K562 (cell line): ENCODE data around the gene ZNF318. TPM values are rescaled to one million over a fixed set of nuclear protein-coding genes. Genes with fewer than 3 reads are reported as not detected.

Experiments
- ATF3 ChIP-seq, 2 experiments: fragments of 450-650 bp in 1 of 2; sonication (generic) in 1 of 2; formaldehyde crosslinking in 1 of 2; IDR thresholded peaks in 1 of 2; conservative IDR thresholded peaks in 1 of 2; 2 replicates each; pipeline versions ENCODE4 v1.6.1 to v1.8.1; 2016 to 2023; ENCODE audit warnings: mild to moderate bottlenecking in 2 of 2, moderate library complexity in 2 of 2, inconsistent platforms in 1 of 2, missing genetic modification reagents in 1 of 2
- BRD4 ChIP-seq: fragments of 200-600 bp; sonication (generic); IDR thresholded peaks from 2 replicates; pipeline ENCODE4 v1.6.1; 2017; ENCODE audit warnings: inconsistent platforms
- CBX3 ChIP-seq, 2 experiments: IDR thresholded peaks; 1 replicate in 1 of 2; 2 replicates in 1 of 2; pipeline ENCODE4 v1.6.1; 2012; ENCODE audit warnings: inconsistent platforms in 2 of 2, low read length in 2 of 2, borderline replicate concordance in 1 of 2, control low read depth in 1 of 2
- E2F5 ChIP-seq: sonication (generic); formaldehyde crosslinking; IDR thresholded peaks from 2 replicates; pipeline ENCODE4 v1.8.0; 2022; ENCODE audit warnings: mild to moderate bottlenecking, missing genetic modification reagents
- ELF2 ChIP-seq: fragments of 250-450 bp; sonication (Bioruptor Pico); IDR thresholded peaks from 2 replicates; pipeline ENCODE4 v1.5.0; 2021; ENCODE audit warnings: mild to moderate bottlenecking
- ELK1 ChIP-seq: sonication (generic); formaldehyde crosslinking; IDR thresholded peaks from 2 replicates; pipeline ENCODE4 v1.8.1; 2022; ENCODE audit warnings: missing genetic modification reagents
- IFI16 ChIP-seq: fragments of 250-450 bp; sonication (Bioruptor Pico); IDR thresholded peaks from 2 replicates; pipeline ENCODE4 v2.1.2; 2022; ENCODE audit warnings: mild to moderate bottlenecking, inconsistent platforms
- MAX ChIP-seq: sonication (generic); formaldehyde crosslinking; IDR thresholded peaks from 2 replicates; pipeline ENCODE4 v1.9.0; 2022; ENCODE audit warnings: mild to moderate bottlenecking, missing genetic modification reagents
- NBN ChIP-seq: fragments of 450-650 bp; IDR thresholded peaks from 2 replicates; pipeline ENCODE4 v1.6.1; 2016; ENCODE audit warnings: low read depth, mild to moderate bottlenecking
- NFE2L1 ChIP-seq: fragments of 450-650 bp; IDR thresholded peaks from 2 replicates; pipeline ENCODE4 v1.6.1; 2016; ENCODE audit warnings: missing genetic modification characterization, low read depth, mild to moderate bottlenecking, missing compliant biosample characterization, moderate library complexity, borderline replicate concordance
- NR2C1 ChIP-seq, 2 experiments: fragments of 450-650 bp; IDR thresholded peaks; 2 replicates each; pipeline ENCODE4 v1.6.1; 2017; ENCODE audit warnings: mild to moderate bottlenecking in 2 of 2, antibody characterized with exemption in 1 of 2, inconsistent platforms in 1 of 2, missing compliant biosample characterization in 1 of 2, missing genetic modification characterization in 1 of 2
- ZBTB12 ChIP-seq: fragments of 250-450 bp; sonication (Bioruptor Pico); IDR thresholded peaks from 2 replicates; pipeline ENCODE4 v1.4.0; 2020
- ZNF146 ChIP-seq: IDR thresholded peaks from one replicate; pipeline ENCODE4 v1.6.1; 2018; ENCODE audit warnings: missing compliant biosample characterization; ENCODE audit not compliant: unreplicated experiment
- ZNF263 ChIP-seq: sonication (generic); formaldehyde crosslinking; IDR thresholded peaks from 2 replicates; pipeline ENCODE4 v1.8.0; 2022; ENCODE audit warnings: mild to moderate bottlenecking, missing genetic modification reagents, borderline replicate concordance
- ZNF707 ChIP-seq: fragments of 250-450 bp; sonication (Bioruptor Pico); conservative IDR thresholded peaks from 2 replicates; pipeline ENCODE4 v1.8.0; 2022; ENCODE audit warnings: inconsistent platforms, mild to moderate bottlenecking, moderate library complexity
- polyA plus RNA-seq, 8 experiments: library from polyadenylated mRNA; depleted of rRNA in 4 of 8; stranded (reverse) in 5 of 8; unstranded in 3 of 8; fragments of >200 nt; fragmentation: Nextera tagmentation in 2 of 8; fragmentation: Illumina TruSeq in 1 of 8; extraction: Ambion mirVana in 2 of 8; extraction: Trizol in 1 of 8; gene quantifications; 2 replicates each; pipeline versions ENCODE4 v1.2.1 to v1.2.3, GENCODE V29; 2011 to 2014; ENCODE audit warnings: inconsistent platforms in 1 of 8, missing spikeins in 1 of 8
- total RNA-seq, 7 experiments: library from RNA; depleted of rRNA in 6 of 7; stranded (reverse); fragments of >200 nt in 6 of 7; fragmentation: Illumina TruSeq in 2 of 7; extraction: Trizol in 2 of 7; gene quantifications; 2 replicates each; pipeline versions ENCODE4 v1.2.1 to v1.2.3, GENCODE V29; 2011 to 2021; ENCODE audit warnings: low replicate concordance in 1 of 7
- TF ChIP-seq, protein P1 (sequence below): fragments of 450-650 bp; IDR thresholded peaks from 2 replicates; pipeline ENCODE4 v1.6.1; 2018; ENCODE audit not compliant: partially characterized antibody

ZNF318 gene
- total and polyA plus RNA-seq, 9 of the 15 experiments (the other 6 are each of a cell fraction or from before 2014, with no cell fraction given) = 3.2 to 19.0 (median 9.2) TPM

GRCh38 chr6:43308101-43308989 is 61.1 kb downstream of the ZNF318 start, which contains the start of gene CRIP3 (continued):
- no peak for TF ChIP-seq ZNF146 (CRISPR knock-in tag)
- TF ChIP-seq E2F5 (CRISPR knock-in tag) = no peak
- no peak for TF ChIP-seq ELF2 (CRISPR knock-in tag)
- TF ChIP-seq NBN = no peak
- TF ChIP-seq ELK1 (CRISPR knock-in tag) = no peak
- TF ChIP-seq ZBTB12 (CRISPR knock-in tag) = no peak
- TF ChIP-seq IFI16 (CRISPR knock-in tag) = no peak
- 0 out of 2 replicates have a peak, but pooled peaks have one; percentile 13 for TF ChIP-seq MAX (CRISPR knock-in tag)
- no peak for TF ChIP-seq CBX3 (IDR thresholded peaks at IDR 0.05; ENCODE audit: borderline replicate concordance in 1 of 2, low read length in 2 of 2)
- TF ChIP-seq NFE2L1 (tag) = no peak
- TF ChIP-seq BRD4 = no peak
- TF ChIP-seq ZNF263 (CRISPR knock-in tag) = peak; percentile 50; the same call in 1 of the 2 replicates
- no peak for TF ChIP-seq NR2C1 (IDR thresholded peaks at IDR 0.05)
- no peak for TF ChIP-seq NR2C1 (tag; IDR thresholded peaks at IDR 0.05)
- no peak for TF ChIP-seq ZNF707 (CRISPR knock-in tag)
- no peak for TF ChIP-seq ATF3 (IDR thresholded peaks at IDR 0.05)
- no peak for TF ChIP-seq ATF3 (CRISPR knock-in tag; conservative IDR thresholded peaks at IDR 0.05)
- TF ChIP-seq, protein P1, sequence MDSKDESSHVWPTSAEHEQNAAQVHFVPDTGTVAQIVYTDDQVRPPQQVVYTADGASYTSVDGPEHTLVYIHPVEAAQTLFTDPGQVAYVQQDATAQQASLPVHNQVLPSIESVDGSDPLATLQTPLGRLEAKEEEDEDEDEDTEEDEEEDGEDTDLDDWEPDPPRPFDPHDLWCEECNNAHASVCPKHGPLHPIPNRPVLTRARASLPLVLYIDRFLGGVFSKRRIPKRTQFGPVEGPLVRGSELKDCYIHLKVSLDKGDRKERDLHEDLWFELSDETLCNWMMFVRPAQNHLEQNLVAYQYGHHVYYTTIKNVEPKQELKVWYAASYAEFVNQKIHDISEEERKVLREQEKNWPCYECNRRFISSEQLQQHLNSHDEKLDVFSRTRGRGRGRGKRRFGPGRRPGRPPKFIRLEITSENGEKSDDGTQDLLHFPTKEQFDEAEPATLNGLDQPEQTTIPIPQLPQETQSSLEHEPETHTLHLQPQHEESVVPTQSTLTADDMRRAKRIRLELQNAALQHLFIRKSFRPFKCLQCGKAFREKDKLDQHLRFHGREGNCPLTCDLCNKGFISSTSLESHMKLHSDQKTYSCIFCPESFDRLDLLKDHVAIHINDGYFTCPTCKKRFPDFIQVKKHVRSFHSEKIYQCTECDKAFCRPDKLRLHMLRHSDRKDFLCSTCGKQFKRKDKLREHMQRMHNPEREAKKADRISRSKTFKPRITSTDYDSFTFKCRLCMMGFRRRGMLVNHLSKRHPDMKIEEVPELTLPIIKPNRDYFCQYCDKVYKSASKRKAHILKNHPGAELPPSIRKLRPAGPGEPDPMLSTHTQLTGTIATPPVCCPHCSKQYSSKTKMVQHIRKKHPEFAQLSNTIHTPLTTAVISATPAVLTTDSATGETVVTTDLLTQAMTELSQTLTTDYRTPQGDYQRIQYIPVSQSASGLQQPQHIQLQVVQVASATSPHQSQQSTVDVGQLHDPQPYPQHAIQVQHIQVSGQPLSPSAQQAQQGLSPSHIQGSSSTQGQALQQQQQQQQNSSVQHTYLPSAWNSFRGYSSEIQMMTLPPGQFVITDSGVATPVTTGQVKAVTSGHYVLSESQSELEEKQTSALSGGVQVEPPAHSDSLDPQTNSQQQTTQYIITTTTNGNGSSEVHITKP = no peak
